Measurements from ENCODE around the gene MAGEH1.
"Not testable (repeated sequence)": the region's sequence is repeated elsewhere in the genome, so short reads cannot be mapped to it uniquely, and the experiment has no call there.

GRCh38 chrX:55464050-55464449, 12.1 kb downstream of the MAGEH1 start:
- not testable (repeated sequence) for TF ChIP-seq CTCF (IDR thresholded peaks at IDR 0.05); POLR2AphosphoS5 (IDR thresholded peaks at IDR 0.05); POLR2A (IDR thresholded peaks at IDR 0.05; ENCODE audit: low read depth)
